HUDEP-2 (cell line): Measurements from ENCODE around the gene MPZL1.
"Not testable (repeated sequence)": the region's sequence is repeated elsewhere in the genome, so short reads cannot be mapped to it uniquely, and the experiment has no call there.

Source experiments
- DNase-seq, 76 experiments: peaks; one replicate each; lab custom pipeline; 2025; ENCODE audit not compliant: unreplicated experiment in 76 of 76; lab: John Stamatoyannopoulos, UW

Gene MPZL1

GRCh38 chr1:167802235-167802634 lies 80.5 kb downstream of the MPZL1 start:
- DNase-seq, result no peak

- peak in 74 of 76 experiments; percentile 24 to 90 (median 72) for DNase-seq
These were observed 81.8 kb downstream of the MPZL1 start for GRCh38 chr1:167803358-167804207.

- no peak for DNase-seq
These were observed 83.3 kb downstream of the MPZL1 start for GRCh38 chr1:167805041-167805556.

GRCh38 chr1:167806235-167806634 lies 84.5 kb downstream of the MPZL1 start:
- DNase-seq, result not testable (repeated sequence)

GRCh38 chr1:167806676-167807075 lies 84.9 kb downstream of the MPZL1 start:
- not testable (repeated sequence) for DNase-seq

- no peak for DNase-seq
These were observed 86.3 kb downstream of the MPZL1 start for GRCh38 chr1:167808104-167808503.

- DNase-seq, result no peak
These were observed 86.9 kb downstream of the MPZL1 start for GRCh38 chr1:167808690-167809089.

- no peak for DNase-seq
These were observed 91.2 kb downstream of the MPZL1 start for GRCh38 chr1:167812972-167813371.

- DNase-seq, result no peak
These were observed 93.9 kb downstream of the MPZL1 start for GRCh38 chr1:167815650-167816049.

- peak in 41 of 76 experiments; percentile 2 to 55 (median 18) for DNase-seq
These were observed 98.3 kb downstream of the MPZL1 start for GRCh38 chr1:167819849-167820683.

GRCh38 chr1:167820684-167821355 lies 99.0 kb downstream of the MPZL1 start:
- no peak for DNase-seq

GRCh38 chr1:167821356-167821685 lies 99.5 kb downstream of the MPZL1 start:
- DNase-seq, result no peak

GRCh38 chr1:167821969-167822685 lies 100.3 kb downstream of the MPZL1 start:
- no peak for DNase-seq

- no peak for DNase-seq
These were observed 102.5 kb downstream of the MPZL1 start for GRCh38 chr1:167824163-167824794.

GRCh38 chr1:167825419-167826079 lies 103.8 kb downstream of the MPZL1 start:
- no peak for DNase-seq

GRCh38 chr1:167826127-167826526 lies 104.3 kb downstream of the MPZL1 start:
- DNase-seq, result no peak

GRCh38 chr1:167829868-167830267 lies 108.1 kb downstream of the MPZL1 start:
- no peak for DNase-seq

- DNase-seq, result not testable (repeated sequence)
These were observed 108.9 kb downstream of the MPZL1 start for GRCh38 chr1:167830668-167831067.

- DNase-seq, result no peak
These were observed 110.9 kb downstream of the MPZL1 start for GRCh38 chr1:167832693-167833092.
